HG02678 (cell line): Measurements from ENCODE around the gene RUNX1.

Experiments
- ATAC-seq: cut with Tn5 transposase; IDR thresholded peaks from one replicate; pipeline ENCODE4 v1.9.1; 2021; ENCODE audit warnings: mild to moderate bottlenecking, moderate library complexity; ENCODE audit not compliant: unreplicated experiment

RUNX1 gene

DNA sequence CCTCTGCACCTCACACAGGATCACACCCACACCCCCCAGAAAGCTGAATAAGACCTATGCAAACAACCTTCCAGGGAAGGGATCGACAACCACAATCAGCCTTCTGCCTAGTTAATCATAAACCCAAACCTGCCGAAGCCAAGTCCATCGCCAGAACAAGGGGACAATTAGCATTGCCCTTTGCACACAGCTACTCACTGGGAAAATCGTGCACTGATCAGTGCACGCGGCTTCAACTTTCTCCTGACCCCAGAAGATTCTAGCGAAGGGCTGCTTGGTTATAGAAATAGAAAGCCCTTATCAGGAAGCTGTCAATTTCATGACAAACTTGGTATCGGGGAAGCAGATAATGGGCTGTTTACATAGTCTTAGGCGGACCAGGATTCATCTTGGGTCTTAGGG, 29.5 kb downstream of the RUNX1 start:
- no peak for ATAC-seq

DNA sequence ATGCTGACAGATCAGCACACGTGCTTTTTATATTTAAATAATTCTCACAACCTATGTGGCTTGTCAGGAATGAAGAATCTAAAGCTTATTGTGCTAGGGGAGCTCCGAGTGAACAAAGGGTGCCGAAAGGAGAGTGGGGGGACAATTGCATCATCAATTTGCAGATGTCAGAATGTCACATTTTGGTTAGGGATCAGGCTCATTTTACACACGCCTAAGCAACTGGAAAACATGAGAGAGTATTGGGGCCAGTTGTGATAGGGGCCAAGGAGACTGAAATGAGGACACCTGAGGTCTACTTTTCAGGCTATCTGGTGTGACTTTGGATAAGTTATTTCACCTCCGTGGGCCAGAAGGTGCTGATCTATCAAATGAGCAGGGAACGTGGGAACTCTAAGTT, 31.8 kb downstream of the RUNX1 start:
- ATAC-seq = no peak

DNA sequence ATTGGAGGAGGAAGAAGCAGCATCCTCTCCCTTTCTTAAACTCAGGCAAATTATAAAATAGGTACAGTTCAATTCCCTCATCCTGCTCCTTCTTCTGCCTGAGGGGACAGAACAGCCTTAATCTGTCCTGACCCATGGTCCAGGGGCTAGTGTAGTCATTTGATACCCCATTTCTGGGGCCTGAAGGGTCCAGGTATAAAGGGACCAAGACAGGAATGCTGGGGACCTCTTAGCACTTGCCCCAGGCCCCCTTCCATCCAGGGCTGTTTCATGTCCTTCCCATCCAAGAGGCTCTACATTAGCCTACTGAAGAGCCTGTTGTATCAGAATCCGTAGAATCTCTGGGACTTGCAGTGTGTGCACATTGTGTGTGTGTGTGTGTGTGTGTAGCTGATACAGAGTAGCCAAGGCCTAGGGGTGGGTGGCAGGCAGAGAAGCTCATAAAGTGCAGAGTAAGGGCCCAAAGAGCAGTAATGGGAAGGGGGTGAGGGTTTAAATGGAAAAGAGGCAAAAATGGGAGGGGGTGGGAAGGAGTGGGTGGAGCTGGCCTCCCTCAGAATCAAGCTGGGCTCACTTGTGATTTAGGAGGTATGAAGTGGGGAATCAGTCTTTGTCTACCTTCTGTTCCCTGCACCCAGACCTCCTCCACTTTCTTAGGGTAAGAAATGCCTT, 32.4 kb downstream of the RUNX1 start:
- ATAC-seq = no peak

DNA sequence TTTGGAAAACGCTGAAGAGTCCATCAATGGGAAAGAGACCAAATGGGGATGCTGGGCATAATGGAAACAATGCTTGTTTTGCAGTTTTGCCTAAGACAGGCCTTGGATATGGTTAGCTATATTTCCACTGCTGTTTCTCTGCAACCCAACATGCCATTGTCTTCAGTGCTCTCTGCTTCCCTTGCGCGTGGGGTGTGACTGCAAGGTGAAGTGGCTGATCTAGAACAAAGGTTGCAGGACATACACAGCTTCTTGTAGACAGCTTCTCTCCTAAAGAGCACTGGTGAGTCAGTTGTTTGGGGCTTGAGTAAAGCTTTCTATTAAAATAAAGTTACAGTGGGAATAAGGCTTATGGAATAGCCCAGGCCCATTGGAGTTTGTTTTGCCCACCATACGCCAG, 33.0 kb downstream of the RUNX1 start:
- ATAC-seq = no peak

DNA sequence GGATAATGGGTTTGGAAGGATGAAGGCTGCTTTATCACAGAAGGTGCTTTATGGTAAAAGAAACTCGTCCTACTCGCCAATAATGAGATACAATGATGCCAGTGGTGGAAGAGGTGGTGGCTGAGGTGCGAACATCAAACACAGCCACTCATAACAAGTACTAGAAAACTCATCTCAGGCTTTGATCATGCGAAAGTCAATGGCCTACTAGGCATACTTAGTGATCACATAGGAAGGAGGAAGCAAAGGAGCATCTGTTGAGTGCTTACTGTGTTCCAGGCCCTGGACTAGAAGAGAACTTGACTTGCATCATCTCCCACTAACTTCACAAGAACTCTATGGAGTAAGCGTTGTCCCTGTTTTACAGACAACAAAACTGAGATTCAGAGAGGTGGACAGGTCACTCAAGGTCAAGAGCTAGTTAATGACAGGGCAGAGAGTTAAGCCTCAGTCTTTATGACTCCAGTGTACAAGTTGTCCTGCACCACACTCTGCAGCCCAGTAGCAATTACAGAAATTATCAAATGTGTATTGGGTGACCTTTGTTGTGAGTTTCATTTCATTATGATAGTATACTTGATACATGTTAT, 33.6 kb downstream of the RUNX1 start:
- no peak for ATAC-seq

DNA sequence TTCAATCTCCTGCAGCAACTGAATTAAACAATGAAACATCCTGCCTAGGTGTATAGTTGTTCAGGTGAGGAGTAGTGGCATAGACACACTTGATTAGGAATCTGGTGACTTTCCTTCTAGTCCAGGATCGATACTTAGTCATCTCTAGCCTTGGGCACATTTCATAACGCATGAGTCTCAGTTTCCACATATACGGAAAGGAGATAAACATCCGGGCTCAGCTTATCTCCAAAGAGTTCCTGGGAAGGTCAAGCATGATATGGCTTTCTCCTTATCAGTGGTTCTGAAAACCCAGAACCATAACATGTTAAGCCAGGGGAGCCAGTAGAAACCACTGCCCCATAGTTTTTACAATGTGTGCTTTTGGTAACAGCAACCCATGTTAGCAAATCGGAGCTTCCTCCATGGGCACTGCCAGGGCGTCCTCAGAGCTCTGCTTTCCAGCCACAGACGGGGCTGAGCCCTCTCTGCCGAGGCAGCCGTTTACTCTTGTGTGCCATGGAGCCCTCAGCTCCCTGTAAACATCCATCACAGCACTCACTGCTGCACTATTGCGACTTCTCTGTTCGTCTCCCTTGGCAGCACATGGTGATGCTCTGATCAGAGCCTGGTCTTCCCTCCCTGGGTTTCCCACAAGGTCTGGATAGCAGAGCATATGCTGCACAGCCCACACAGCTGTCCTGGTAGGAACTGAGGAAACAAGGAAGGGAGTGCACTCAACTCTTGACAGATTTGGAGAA, 34.6 kb downstream of the RUNX1 start:
- ATAC-seq = no peak

DNA sequence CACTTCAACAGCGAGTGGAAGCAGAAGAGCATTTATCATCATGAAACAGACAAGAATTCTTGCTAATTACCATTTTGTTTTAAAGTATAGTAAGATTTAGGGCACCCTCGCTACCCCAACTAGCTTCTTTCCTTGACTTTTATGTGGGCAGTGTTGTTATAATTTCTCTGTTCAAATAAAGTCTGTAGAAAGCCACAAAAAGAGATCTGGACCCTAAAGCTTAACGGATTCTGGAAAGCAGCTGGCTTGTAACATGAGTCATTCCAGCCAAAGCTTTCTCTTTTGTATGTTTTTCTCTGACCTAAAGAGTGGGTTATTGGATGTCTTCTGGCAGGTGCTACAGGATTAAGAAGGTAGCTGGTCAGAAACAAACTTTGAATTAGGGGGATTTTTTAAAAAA, 37.4 kb downstream of the RUNX1 start:
- ATAC-seq = no peak

DNA sequence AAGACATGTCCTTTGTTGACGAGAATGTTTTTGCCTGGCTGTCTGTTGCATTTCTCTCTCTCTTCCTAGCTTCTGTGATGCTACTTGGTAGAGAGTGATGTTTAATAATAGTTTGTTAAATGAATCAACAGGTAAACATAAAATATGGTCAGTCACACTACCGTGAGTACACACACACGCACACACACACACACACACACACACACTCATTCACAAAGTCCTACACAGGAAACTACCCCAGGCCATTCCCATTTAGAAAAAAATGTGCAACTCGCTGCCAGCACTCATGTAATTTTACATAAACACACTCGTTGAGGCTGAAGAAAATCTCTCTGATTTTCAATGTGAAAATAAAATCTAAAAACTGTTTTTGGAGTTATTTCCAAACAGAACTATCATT, 38.7 kb downstream of the RUNX1 start:
- ATAC-seq = no peak

DNA sequence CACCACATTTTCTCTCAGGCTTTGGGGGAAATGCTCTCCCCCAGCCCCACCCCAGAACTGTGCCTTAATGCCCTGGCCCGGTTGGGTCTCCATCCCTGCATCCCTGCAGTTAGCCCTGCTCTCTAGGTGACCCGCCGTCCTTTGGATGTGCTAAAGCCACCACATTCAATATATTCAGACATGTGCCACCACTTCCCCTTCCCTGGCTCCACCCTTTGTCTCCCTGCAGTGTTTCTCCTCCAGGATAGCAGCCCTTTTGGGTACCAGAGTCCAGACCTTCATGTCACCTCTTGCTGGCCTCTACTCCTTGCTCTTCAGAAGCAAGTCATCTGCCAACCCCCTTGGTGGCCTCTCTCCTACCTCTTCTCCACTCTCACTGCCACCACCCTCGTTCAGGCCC, 41.8 kb downstream of the RUNX1 start:
- no peak for ATAC-seq

DNA sequence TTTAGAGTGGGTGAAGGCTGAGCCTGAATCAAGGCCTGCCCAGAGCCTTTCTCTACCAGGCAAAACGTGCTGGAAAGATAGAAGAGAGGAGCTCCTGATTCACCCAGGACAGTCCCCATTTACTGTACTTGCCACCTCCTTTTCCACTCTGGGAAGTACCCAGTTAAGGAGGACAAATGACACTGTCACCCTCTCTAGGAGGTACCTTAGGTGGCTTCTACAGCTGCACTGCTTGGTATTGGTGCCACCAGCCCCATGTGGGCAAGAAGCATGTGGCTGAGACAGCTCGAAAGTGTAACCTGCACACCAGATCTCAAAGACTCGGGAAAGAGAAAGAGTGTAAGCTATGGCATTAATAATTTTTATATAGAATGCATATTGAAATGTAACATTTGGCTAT, 42.3 kb downstream of the RUNX1 start:
- ATAC-seq = no peak

DNA sequence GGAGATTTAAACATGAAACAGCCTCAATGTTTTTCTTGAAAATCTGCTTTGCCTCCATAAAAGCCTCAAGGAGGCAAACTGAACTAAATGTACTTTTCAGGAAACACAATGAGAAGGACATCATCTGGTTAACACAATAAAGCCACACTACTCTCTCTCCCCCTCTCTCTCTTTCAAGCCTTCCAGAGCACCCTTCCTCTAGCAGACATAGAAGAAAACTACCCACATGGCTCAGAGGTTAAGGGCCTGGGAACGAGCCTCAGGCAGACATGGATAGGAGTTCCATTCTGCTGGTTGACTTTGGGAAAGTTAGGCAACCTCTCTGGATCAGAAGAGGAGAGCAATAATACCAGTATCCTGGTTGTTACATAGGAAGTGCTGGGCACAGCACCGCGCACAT, 42.9 kb downstream of the RUNX1 start:
- ATAC-seq = no peak

DNA sequence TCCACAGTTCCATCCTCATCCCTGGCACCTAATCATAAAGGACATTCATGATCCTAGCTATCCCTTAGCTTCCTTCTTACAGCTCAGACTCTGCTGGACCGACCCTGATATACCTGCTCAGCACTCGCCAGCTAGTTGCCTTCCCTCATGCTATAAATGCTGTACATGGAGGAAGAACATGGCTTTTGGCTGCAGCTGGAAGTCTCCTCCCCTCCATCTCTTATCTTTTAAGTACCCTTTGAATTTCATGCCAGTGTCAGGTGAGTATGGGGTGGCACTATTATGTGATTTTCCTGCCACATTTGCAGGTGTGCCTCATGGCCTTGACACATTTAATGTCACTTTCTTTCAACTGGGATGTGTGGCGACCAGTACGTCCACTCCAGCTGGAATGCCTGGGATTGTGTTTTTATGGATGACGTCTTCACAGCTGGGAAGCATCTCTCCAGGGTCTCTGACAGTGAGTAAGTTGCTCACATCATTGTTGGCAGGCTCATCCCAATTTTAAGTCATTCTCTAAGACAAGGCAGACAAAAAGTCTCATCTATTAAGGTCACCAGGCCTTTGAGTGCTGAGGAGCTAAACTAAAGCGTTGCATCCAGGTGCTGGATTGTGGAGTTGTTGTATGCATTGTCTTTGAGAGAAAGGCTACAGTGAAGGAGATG, 43.4 kb downstream of the RUNX1 start:
- ATAC-seq = no peak

DNA sequence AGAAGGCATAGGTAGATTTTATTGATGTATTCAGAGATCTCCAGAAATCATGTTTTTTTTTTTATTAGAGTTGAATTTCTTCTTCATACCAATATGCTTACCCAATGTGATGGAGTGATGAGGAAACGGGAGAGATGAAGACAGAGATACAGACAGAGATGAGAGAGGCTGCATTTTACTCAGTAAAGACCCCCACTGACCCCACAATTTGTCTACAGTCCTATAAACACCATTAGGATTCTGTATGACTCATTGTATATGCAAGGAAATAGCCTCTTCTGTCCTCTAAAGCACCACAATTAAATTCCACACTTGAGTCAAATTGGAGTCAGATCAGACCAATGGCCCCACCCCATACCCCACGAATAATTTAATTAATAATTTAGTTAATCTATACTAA, 44.0 kb downstream of the RUNX1 start:
- no peak for ATAC-seq

DNA sequence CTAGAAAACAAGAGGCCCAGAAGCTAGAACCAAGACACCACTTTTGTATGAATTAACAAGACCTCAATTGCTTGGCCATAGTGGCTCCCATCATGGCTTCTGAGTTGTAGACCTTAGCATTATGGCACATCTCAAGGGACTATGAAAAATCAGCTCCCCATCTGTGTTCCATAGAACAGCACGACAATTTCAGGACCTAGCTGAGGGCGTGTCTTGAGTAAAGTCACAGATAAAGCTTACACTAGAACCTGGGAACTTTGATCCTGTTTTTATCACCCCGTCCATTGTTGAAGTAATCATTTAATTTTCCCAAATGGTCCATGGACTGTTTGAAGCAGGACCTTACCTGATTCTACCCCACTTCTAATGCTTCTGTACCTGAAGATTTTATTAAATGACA, 44.8 kb downstream of the RUNX1 start:
- ATAC-seq = no peak

DNA sequence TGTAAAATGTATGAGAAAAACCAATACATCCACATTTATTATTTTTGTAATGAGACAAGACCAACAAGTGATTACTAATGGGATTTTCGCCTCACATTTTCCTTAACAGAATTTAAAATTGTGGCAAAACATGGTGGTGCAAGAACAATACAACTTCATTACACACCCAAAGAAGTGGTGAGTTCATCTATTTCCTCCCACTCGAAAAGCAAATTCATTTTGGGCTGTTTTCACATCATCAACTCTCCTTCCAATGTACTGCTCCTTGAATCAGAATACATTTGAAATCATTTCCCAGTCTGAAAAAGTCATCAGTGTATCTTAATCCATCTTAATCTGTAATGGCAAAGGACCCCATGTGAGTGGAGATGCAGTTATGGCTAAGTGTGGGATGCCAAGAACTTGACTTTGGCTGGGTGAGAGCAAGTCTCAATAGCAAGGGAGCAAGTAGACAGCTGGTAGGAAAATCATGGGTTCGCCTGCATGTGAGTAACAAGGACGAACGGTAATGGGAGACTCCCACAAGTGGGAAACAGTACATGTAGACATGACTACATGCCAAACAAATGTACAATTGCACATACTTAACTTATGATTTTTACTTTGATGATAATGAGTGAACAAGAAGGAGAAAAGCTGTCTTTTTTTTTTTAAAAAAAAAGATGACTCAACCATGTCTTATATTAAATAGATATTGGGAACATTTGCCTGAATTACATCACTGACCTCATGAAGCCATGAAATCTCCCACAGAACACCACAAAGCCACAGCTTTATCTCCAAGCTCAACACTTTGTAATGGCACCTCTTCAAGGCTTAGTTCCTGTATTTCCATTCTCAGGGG, 46.0 kb downstream of the RUNX1 start:
- ATAC-seq = no peak

DNA sequence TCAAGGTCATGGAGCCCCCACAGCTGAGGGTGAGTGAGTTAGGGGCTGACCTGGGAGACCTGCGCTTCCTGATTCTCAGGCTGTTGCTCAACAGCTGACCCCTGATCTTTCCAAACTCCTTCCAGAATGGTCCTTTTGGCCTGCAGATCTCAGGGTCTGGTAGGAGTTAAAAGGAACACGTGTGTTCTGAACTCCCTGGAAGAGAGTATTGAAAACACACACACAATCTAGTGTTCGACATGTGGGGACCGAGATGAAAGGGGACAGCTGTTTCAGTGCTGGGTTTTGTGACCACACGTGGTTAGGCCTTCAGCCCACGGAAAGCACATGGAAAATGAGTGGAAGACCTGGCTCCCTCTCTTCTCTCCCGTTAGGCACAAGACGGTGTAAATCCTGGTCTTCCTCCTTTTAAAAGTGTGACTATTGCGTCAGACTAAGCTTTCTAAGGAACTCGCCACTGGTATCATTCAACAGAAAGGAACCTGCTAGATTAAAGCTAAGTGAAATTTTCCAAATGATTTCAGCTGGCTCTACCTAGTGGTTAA, 49.6 kb downstream of the RUNX1 start:
- ATAC-seq = no peak

DNA sequence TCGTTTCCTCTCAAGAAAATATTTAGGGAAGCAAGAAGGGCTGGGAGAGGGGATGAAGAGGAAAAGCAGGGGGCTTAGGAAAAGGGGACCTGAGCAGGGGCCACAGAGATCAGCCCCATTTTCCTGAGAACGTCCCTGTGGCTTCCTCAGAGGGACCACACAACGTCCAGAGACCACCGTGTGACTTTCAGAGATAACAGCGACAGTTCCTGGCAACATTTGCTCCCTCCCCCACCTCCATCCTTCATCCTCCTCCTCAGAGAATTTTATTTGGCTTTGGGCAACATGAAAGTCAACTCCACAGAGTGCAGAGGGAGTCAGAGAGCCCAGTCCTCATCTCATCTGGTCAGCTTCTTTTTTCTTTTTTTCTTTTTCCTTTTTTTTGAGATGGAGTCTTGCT, 50.9 kb downstream of the RUNX1 start:
- ATAC-seq = no peak

DNA sequence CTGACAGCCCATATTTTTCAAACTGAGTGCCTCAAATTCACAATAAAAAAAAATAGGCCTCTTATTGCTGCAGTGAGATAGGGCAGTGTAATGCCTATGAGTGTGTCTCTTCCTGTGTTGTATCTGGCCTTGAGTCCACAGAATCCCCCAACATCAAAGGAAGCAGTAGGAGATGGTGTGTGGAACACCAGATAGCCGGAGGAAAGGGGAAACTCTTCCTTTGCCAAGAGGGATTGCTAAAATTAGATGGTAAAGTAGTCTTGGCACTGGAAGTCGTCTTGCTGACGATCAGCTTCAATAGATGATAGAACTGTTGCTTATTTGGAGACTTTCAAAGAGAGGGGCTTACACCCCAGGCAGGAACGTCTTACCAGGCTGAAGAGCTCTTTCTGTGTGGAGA, 51.8 kb downstream of the RUNX1 start:
- no peak for ATAC-seq

DNA sequence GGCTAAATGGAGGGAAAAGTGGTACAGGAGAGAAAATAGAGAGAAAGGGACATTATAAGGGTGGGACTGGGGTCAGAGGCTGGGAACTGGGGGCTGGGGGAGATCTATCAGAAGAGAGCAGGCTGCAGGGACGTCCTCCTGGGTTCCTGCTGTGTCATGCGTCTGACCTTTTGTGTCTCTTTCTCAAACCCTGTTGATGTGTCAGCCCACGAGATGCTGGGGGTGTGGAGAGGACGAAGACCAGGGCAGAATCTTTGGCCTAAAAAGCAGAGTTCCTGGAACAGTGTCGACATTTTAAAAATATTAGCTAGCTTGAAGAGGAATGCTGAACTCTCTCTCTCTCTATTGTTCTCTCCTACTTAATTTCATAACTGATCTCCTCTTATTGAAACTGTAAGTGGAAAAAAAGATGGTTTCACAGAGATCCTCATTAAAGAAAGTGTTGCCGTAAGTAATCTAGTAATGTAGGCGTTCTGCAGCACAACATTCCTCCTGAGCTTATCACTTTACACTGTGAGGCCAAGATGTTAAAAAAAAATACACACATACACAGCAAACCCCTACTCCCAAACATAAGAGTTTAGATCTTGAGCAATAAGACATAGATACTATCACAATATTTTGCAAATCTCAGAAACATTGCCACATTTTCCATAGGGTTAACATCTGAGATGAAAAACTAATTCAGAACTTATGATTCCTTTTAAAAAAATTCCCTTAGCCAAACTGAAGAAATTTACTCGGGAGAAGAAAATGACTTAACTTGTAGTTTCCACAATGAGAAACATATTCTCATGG, 52.6 kb downstream of the RUNX1 start:
- no peak for ATAC-seq

DNA sequence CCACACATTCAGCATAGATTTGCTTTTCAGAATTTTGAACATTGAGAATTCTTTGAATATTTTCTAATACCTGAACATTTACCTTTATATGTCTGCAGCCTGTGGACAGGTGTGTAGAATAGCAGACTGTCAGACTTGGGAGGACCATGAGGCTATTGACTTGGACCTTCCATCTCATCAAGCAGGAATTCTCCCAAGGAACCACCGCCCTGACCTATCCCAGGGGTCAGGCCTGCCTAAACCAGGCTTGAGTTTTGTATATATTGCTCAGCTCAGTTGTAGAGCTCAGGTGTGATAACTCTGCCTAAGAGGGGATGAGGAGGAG, 53.2 kb downstream of the RUNX1 start:
- ATAC-seq = no peak
